Astrocyte (in vitro differentiated cells and primary cell): Measurements from ENCODE around the gene AHR.

Source experiments
- CTCF ChIP-seq: IDR thresholded peaks from 2 replicates; pipeline ENCODE4 v1.5.1; 2011; ENCODE audit warnings: low read depth, mild to moderate bottlenecking, inconsistent platforms, low read length, moderate library complexity; ENCODE audit not compliant: insufficient read depth
- EZH2 ChIP-seq: IDR thresholded peaks from 2 replicates; pipeline ENCODE4 v1.6.1; 2012; ENCODE audit warnings: mild to moderate bottlenecking, low read length, inconsistent platforms; ENCODE audit not compliant: insufficient read depth

DNA sequence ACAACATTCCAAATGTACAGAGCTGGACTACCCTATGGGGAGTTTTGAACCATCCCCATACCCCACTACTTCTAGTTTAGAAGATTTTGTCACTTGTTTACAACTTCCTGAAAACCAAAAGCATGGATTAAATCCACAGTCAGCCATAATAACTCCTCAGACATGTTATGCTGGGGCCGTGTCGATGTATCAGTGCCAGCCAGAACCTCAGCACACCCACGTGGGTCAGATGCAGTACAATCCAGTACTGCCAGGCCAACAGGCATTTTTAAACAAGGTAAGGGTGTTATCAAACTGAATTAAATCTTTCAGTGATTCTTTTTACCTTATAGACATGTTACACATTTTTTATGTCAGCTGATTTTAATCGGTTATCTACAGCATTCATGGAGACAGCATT, 41.5 kb downstream of the AHR start:
- no peak for TF ChIP-seq EZH2
- TF ChIP-seq CTCF = no peak
